CD4-positive, alpha-beta T cell treated with Interleukin-1 beta for 1 hour (primary cell): ENCODE measurements around the gene NUTM2A.
"Not testable (repeated sequence)": the region's sequence is repeated elsewhere in the genome, so short reads cannot be mapped to it uniquely, and the experiment has no call there.

Experiments used
- DNase-seq, 2 donors: peaks; one replicate each; pipeline ENCODE4 v3.0.0-alpha.2; 2020 to 2022

NUTM2A gene

GRCh38 chr10:87225148-87225547, at the start of gene NUTM2A:
TSS of gene NUTM2A (plus strand) at chr10:87225448. CDS start at chr10:87225831, 383 bp downstream.
- DNase-seq, result not testable (repeated sequence)

- not testable (repeated sequence) for DNase-seq
These were observed 47.7 kb upstream of the NUTM2A start for GRCh38 chr10:87177587-87177986.

GRCh38 chr10:87184421-87184820, 40.8 kb upstream of the NUTM2A start:
- peak in 1 of 2 donors; percentile 57 for DNase-seq

GRCh38 chr10:87186016-87186415, 39.2 kb upstream of the NUTM2A start:
- not testable (repeated sequence) for DNase-seq

- not testable (repeated sequence) for DNase-seq
These were observed 37.7 kb upstream of the NUTM2A start for GRCh38 chr10:87187573-87187972.

GRCh38 chr10:87191841-87192240, 33.4 kb upstream of the NUTM2A start:
- DNase-seq, result not testable (repeated sequence)

- DNase-seq, result peak; percentile 18 to 73
These were observed 24.3 kb upstream of the NUTM2A start for GRCh38 chr10:87200924-87201323.

GRCh38 chr10:87204801-87205200, 20.4 kb upstream of the NUTM2A start:
- not testable (repeated sequence) for DNase-seq

GRCh38 chr10:87206922-87207321, 18.3 kb upstream of the NUTM2A start:
- not testable (repeated sequence) for DNase-seq

- DNase-seq, result not testable (repeated sequence)
These were observed 14.9 kb upstream of the NUTM2A start for GRCh38 chr10:87210309-87210708.

- DNase-seq, result not testable (repeated sequence)
These were observed 13.4 kb upstream of the NUTM2A start for GRCh38 chr10:87211848-87212247.

- not testable (repeated sequence) for DNase-seq
These were observed 12.0 kb upstream of the NUTM2A start for GRCh38 chr10:87213150-87213765.

- not testable (repeated sequence) for DNase-seq
These were observed 11.4 kb upstream of the NUTM2A start for GRCh38 chr10:87213806-87214205.

- peak in 1 of 2 donors; percentile 23 for DNase-seq
These were observed 9.1 kb upstream of the NUTM2A start for GRCh38 chr10:87216120-87216519.

GRCh38 chr10:87219370-87219769, 5.9 kb upstream of the NUTM2A start:
- not testable (repeated sequence) for DNase-seq

- not testable (repeated sequence) for DNase-seq
These were observed 2.5 kb upstream of the NUTM2A start for GRCh38 chr10:87222789-87223188.

GRCh38 chr10:87228247-87228646, 3.0 kb downstream of the NUTM2A start:
- not testable (repeated sequence) for DNase-seq

GRCh38 chr10:87229211-87229610, 4.0 kb downstream of the NUTM2A start:
- DNase-seq, result not testable (repeated sequence)

- not testable (repeated sequence) for DNase-seq
These were observed 9.6 kb downstream of the NUTM2A start for GRCh38 chr10:87234854-87235253.

- not testable (repeated sequence) for DNase-seq
These were observed 12.0 kb downstream of the NUTM2A start for GRCh38 chr10:87237244-87237643.

GRCh38 chr10:87239346-87239808, 14.1 kb downstream of the NUTM2A start:
- not testable (repeated sequence) for DNase-seq

GRCh38 chr10:87242192-87242591, 16.9 kb downstream of the NUTM2A start:
- not testable (repeated sequence) for DNase-seq

GRCh38 chr10:87247335-87247734, 22.1 kb downstream of the NUTM2A start:
- not testable (repeated sequence) for DNase-seq

- DNase-seq, result not testable (repeated sequence)
These were observed 23.6 kb downstream of the NUTM2A start for GRCh38 chr10:87248818-87249353.
